Stimulated activated CD8-positive, alpha-beta memory T cell treated with anti-CD3 and anti-CD28 coated beads, Interleukin-4, amount 100 ng/mL, for 48 hours (primary cell): Measurements from ENCODE around the gene STMP1.

Experiments
- DNase-seq: peaks from one replicate; pipeline ENCODE4 v3.0.0-alpha.2; 2020

Gene STMP1

DNA sequence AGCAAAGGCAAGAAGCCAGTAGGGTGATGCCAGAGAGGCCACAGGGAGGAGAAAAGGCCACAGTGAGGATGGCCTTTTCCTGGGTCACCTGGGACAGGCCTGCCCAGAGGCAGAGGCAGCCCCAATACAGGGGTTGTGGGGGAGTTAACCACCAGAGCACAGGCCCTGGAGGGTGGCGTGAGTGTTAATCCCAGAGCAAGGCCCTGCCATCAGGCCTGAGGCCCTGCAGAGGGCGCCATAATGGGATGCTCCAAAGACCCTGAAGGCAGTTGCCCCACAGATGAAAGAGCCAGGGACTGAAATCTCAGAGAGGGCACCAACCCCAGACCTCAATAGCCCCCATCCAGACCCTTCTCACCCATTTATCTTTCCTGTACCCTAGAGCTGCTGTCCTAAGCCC lies 41.8 kb downstream of the STMP1 start:
- DNase-seq: peak; percentile 29

- no peak for DNase-seq
These were observed 42.4 kb downstream of the STMP1 start for GRCh38 chr7:135704698-135705097.

DNA sequence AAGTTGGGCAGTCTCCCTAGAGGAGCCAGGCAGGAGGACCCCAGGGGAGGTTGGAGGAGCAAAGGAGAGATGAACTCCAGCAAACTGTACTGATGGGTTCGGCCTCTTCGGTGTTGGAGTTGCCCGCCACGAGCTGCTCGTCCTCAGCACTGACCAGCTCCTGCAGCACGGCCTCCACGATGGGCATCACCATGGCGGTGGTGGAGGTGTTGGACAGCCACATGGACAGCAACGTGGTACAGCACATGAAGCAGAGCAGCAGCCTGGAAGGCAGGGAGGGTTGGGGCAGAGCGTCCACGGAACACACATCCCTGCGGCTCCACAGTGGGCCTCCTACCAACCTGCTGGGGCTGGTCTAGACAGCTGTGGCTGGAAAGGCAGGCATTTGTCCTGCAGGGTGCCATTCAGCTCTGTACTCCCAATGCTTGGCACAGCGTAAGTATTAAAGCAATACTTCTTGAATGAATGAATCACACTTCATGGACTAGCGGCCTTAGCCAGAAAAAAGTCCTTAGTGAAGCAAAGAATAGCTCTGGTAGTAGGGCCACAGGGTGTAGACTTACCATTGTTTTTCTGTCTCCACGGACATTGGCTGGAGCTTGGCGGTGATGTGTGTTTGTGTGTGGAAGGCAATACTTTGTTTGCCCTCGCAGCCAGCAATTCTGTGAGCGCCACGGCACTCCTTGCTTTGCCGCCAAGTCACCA lies 43.9 kb downstream of the STMP1 start:
- no peak for DNase-seq

DNA sequence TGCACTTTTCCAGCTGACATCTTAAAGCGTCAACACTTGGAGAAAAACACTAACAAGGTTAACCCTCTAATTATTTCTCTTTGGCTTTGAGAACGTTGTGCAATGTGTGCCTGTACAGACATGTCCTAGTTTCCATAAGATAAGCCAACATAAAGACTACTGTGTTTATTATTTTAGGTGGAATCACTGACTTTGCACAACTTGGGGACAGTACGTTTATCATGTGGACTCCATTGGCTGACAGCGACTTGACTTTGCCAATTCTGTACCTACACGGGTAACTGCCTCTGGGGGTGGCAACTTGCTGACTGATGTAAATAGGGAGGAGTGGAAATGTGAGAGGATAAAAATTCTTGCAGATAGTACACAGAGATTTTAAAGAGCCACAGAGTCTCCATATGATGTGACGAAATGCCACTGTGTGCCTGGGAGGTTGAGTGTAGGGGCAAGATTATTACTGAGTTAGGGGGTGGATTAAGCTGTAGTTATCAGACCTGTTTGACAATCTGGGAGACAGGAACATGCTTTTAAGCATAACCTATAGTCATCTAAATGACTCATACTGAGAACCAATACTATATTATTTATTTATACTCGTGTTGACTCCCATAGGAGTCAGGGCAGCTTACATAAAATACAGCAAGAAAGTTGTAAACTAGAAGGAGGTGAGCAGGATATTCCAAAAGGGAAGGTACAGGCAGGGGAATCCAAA lies 44.7 kb downstream of the STMP1 start:
- no peak for DNase-seq

- DNase-seq: no peak
These were observed 45.3 kb downstream of the STMP1 start for GRCh38 chr7:135707570-135707966.

GRCh38 chr7:135708041-135708440 lies 45.7 kb downstream of the STMP1 start:
- no peak for DNase-seq

DNA sequence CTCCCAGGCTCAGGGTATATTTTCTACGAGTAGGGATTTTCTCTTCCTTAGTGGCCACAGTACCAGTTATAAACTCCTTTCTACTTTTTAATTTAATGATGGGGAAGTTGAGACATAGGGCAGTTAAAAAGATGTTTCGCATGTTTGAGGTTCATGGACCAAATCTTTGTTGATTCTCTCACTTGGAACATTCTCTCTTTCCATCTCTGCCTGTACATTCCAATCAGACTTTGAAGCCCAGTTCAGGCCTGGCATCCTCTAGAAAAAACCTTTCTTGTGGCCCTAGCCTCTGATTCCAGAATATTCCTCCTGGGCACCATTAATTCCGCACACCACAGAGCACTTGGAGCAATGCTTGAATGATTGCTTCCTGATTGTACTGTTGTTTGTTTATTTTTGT lies 47.2 kb downstream of the STMP1 start:
- DNase-seq: no peak

GRCh38 chr7:135710417-135711138 lies 48.3 kb downstream of the STMP1 start:
- DNase-seq: peak; percentile 39

DNA sequence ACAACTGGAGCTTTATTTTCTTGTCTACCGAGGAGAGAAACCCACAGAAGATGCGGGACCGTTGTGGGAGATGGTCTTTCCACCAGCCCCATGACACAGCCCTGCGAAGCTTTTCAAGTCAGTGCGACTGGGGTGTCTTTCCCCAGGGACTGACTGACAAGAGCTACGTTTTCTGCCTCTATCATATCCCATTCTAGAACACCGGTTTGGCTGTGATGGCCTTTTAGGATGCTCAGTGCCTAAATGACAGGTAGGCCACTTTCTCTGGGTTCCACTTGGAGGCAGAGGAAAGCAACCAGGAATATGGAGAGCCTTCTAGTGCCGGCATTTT lies 48.8 kb downstream of the STMP1 start:
- DNase-seq: no peak

DNA sequence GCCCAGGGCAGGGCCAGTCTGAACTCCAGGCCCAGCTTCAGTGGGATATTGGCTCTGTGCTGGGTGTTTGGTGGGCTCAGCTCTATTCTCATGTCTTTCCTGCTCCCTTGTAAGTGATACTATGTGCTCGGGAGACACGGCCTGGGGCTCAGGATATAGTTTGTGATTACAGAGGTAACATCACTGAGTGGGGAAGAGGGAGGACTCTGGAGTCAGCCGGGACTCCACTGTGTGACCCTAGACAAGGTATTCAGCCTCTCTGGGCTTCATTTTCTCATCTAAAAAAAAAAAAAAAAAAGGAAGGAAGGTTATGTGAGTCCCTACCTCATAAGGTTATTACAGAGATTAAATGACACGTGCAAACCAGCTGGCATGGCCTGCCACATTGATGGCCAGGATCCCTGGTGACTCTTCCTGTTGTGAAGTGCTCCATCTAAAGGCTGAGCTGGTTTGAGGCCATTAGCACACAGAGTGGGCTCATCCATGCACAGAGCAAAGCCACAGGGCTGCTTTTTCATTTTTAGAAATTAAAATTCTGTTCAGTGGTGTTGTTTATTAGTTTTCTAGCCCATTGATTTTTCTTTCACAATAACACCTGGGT lies 50.0 kb downstream of the STMP1 start:
- no peak for DNase-seq

GRCh38 chr7:135712796-135713195 lies 50.5 kb downstream of the STMP1 start:
- no peak for DNase-seq

- no peak for DNase-seq
These were observed 51.6 kb downstream of the STMP1 start for GRCh38 chr7:135713836-135714470.

DNA sequence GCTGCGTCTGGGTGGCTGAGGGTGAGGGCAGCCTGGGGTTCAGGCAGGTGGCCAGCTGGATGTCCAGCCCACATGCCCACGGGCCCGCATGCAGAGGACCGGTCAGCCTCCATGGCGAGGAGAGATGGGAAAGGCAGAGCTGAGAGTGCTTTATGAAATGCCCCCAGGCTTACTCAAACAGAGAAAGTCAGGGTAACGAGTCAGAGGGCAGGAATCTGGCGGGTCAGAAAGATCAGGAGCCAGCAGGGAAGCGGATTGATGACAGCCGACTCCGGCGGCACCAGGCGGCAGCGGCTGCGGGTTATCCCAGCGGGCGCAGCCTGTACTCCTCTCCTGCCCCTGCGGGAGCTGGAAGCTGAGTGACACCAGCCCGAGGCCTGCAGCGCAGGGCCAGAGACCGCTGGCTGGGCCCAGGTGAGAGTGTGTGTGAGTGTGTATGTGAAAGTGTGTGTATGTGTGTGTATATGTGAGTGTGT lies 52.3 kb downstream of the STMP1 start:
- DNase-seq: no peak

GRCh38 chr7:135715055-135715522 lies 52.8 kb downstream of the STMP1 start:
- DNase-seq: no peak

GRCh38 chr7:135715673-135716072 lies 53.4 kb downstream of the STMP1 start:
- no peak for DNase-seq

DNA sequence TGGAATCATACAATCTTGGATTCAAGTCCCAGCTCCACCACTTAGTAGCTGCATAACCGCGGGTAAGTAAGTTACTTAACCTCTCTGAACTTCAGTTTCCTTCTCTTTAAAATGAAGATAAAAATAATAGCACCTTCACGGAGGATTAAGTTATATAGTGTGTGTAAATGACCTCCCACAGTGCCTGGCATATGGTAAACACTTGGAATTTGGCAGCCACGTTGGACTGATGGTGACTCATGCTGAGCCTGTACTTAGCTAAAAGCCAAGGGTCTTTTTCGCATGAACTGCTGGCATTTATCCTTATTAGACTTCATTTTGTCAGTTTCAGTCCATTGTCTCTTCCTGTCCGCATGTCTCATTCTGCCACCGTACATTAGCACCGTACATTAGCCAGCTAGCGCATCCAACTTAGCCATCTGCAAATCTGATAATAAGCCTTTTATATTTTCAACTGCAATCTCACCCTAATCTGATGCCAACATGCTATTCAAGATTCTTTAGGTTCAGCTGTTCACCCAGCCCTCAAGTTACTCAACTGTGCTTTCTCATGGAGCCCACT lies 54.4 kb downstream of the STMP1 start:
- no peak for DNase-seq

GRCh38 chr7:135717693-135718092 lies 55.4 kb downstream of the STMP1 start:
- no peak for DNase-seq

- DNase-seq: no peak
These were observed 55.9 kb downstream of the STMP1 start for GRCh38 chr7:135718219-135718618.

- no peak for DNase-seq
These were observed 56.6 kb downstream of the STMP1 start for GRCh38 chr7:135718794-135719437.

DNA sequence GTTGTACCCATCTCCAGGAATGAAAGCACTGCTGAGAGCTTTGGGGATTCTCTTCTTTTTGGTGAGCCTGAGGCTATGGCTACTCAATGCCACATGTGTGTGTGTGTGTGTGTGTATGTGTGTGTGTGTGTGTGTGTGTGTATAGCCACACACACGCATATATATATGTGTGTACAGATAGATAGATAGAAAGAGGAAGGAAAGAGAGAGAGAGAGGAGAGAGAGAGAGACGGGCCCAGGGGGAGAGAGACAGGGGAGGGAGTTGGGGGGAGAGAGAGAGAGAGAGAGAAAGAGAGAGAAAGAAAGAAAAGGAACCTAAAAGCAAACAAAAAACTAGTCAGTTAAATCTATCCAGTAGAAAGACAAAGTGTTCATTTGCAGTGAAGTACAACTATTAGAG lies 57.4 kb downstream of the STMP1 start:
- no peak for DNase-seq

GRCh38 chr7:135721198-135721820 lies 59.0 kb downstream of the STMP1 start:
- DNase-seq: no peak

- no peak for DNase-seq
These were observed 61.1 kb downstream of the STMP1 start for GRCh38 chr7:135723411-135723810.
